HepG2 (cell line): ENCODE measurements around the gene ACKR3. TPM values are rescaled to one million over a fixed set of nuclear protein-coding genes. Genes with fewer than 3 reads are reported as not detected.

Experiments
- ATAC-seq: fragments of 200-7000 bp; cut with Tn5 transposase; 3 replicates; pipeline ENCODE4 v1.9.1; 2020; ENCODE audit warnings: mild to moderate bottlenecking, moderate library complexity
- BruUV-seq: library from RNA; stranded (reverse); fragments of 400-500 nt; replicated peaks from 2 replicates; lab custom pipeline; 2021; lab: Mats Ljungman, UMichigan
- CTCF ChIA-PET: fragments of 300-600 bp; formaldehyde crosslinking; extraction: SDS; loops from one replicate; lab custom pipeline; 2021; ENCODE audit warnings: low total read pairs, inconsistent platforms, low intra/inter-chr PET ratio; lab: Yijun Ruan, JAX
- POLR2A ChIA-PET: fragments of 350-600 bp; sonication (Branson Sonifier 250); formaldehyde crosslinking; loops from one replicate; lab custom pipeline; 2020; ENCODE audit warnings: antibody characterized with exemption, inconsistent platforms; lab: Yijun Ruan, JAX
- DNase-seq: peaks from one replicate; pipeline ENCODE4 v3.0.0-alpha.2; 2015; ENCODE audit warnings: low spot score
- FAIRE-seq: peaks from 3 replicates; lab custom pipeline; 2011; peaks lifted over from hg19 to GRCh38; lab: Jason Lieb, UNC
- H2AFZ ChIP-seq: one replicate; pipeline ENCODE4 v1.6.1; 2011; ENCODE audit warnings: low read length, inconsistent platforms
- H3K27ac ChIP-seq: fragments of 300-600 bp; 3 replicates; pipeline ENCODE4 v1.8.0; 2011; ENCODE audit warnings: mixed run types, mild to moderate bottlenecking, mixed read lengths, low read length, inconsistent platforms; ENCODE audit not compliant: insufficient read depth; ENCODE audit errors: extremely low read length
- H3K27me3 ChIP-seq, 2 experiments: fragments of 200-600 bp in 1 of 2; 2 replicates in 1 of 2; 3 replicates in 1 of 2; pipeline versions ENCODE4 v1.6.0 to v1.8.0; 2011; ENCODE audit warnings: low read length in 2 of 2, mild to moderate bottlenecking in 2 of 2, moderate library complexity in 2 of 2, inconsistent platforms in 1 of 2; ENCODE audit not compliant: insufficient read depth in 2 of 2, control insufficient read depth in 1 of 2
- H3K36me3 ChIP-seq, 2 experiments: fragments of 200-600 bp in 1 of 2; replicated peaks in 1 of 2; 2 replicates in 1 of 2; 3 replicates in 1 of 2; pipeline versions ENCODE4 v1.5.1 to v1.8.0; 2011; ENCODE audit warnings: low read length in 2 of 2, inconsistent platforms in 1 of 2; ENCODE audit not compliant: insufficient read depth in 2 of 2, control insufficient read depth in 1 of 2
- H3K4me1 ChIP-seq: 2 replicates; pipeline ENCODE4 v1.5.1; 2012; ENCODE audit warnings: low read length, inconsistent platforms; ENCODE audit not compliant: insufficient read depth
- H3K4me2 ChIP-seq: 2 replicates; pipeline ENCODE4 v1.6.0; 2011; ENCODE audit warnings: low read depth, low read length, inconsistent platforms
- H3K4me3 ChIP-seq, 3 experiments: fragments of 200-600 bp in 1 of 3; sonication (generic), shearing (Covaris generic) in 1 of 3; replicated peaks in 1 of 3; 2 replicates each; pipeline ENCODE4 v1.5.1; 2011 to 2016; ENCODE audit warnings: low read length in 3 of 3, inconsistent platforms in 2 of 3, low read depth in 2 of 3, mild to moderate bottlenecking in 2 of 3, control low read depth in 1 of 3, mixed read lengths in 1 of 3; ENCODE audit not compliant: insufficient read depth in 1 of 3
- H3K79me2 ChIP-seq: one replicate; pipeline ENCODE4 v1.6.1; 2011; ENCODE audit warnings: low read length, inconsistent platforms; ENCODE audit not compliant: insufficient read depth
- H3K9ac ChIP-seq: 2 replicates; pipeline ENCODE4 v1.6.0; 2011; ENCODE audit warnings: mild to moderate bottlenecking, low read depth, low read length, inconsistent platforms; ENCODE audit not compliant: insufficient read depth
- H3K9me3 ChIP-seq: 2 replicates; pipeline ENCODE4 v1.5.1; 2012; ENCODE audit warnings: mild to moderate bottlenecking, low read length
- H4K20me1 ChIP-seq: 2 replicates; pipeline ENCODE4 v1.6.0; 2011; ENCODE audit warnings: inconsistent platforms, mild to moderate bottlenecking, low read length, moderate library complexity; ENCODE audit not compliant: insufficient read depth
- ATF6 ChIP-seq: sonication (generic); formaldehyde crosslinking; conservative IDR thresholded peaks from 2 replicates; pipeline ENCODE4 v1.4.0; 2020; ENCODE audit warnings: missing genetic modification reagents
- ATM ChIP-seq: fragments of 450-650 bp; IDR thresholded peaks from 2 replicates; pipeline ENCODE4 v1.7.1; 2017; ENCODE audit warnings: mild to moderate bottlenecking, borderline replicate concordance
- CTCF ChIP-seq: sonication (generic); formaldehyde crosslinking; IDR thresholded peaks from 2 replicates; pipeline ENCODE4 v1.5.0; 2020; ENCODE audit warnings: mild to moderate bottlenecking, missing genetic modification reagents, moderate library complexity
- GTF3A ChIP-seq: sonication (generic); formaldehyde crosslinking; conservative IDR thresholded peaks from 2 replicates; pipeline ENCODE4 v1.4.0; 2020; ENCODE audit warnings: mild to moderate bottlenecking, missing genetic modification reagents
- JUN ChIP-seq: sonication (generic); formaldehyde crosslinking; IDR thresholded peaks from 2 replicates; pipeline ENCODE4 v1.4.0; 2020; ENCODE audit warnings: mild to moderate bottlenecking, missing genetic modification reagents
- MAFF ChIP-seq: IDR thresholded peaks from 2 replicates; pipeline ENCODE4 v1.6.1; 2011; ENCODE audit warnings: low read depth, low read length, improper control_type of control experiment
- MAFK ChIP-seq, 2 experiments: IDR thresholded peaks in 1 of 2; conservative IDR thresholded peaks in 1 of 2; 2 replicates each; pipeline ENCODE4 v1.6.1; 2011; ENCODE audit warnings: improper control_type of control experiment in 2 of 2, low read length in 2 of 2
- NFKBIZ ChIP-seq: IDR thresholded peaks from 2 replicates; pipeline ENCODE4 v1.6.1; 2018; ENCODE audit warnings: missing genetic modification reagents, missing compliant biosample characterization
- SSRP1 ChIP-seq: IDR thresholded peaks from 2 replicates; pipeline ENCODE4 v1.6.1; 2016; ENCODE audit warnings: control low read depth
- ZBTB26 ChIP-seq: IDR thresholded peaks from 2 replicates; pipeline ENCODE4 v1.6.1; 2016; ENCODE audit warnings: missing compliant biosample characterization, missing genetic modification reagents, borderline replicate concordance
- ZNF230 ChIP-seq: sonication (generic); formaldehyde crosslinking; IDR thresholded peaks from 2 replicates; pipeline ENCODE4 v1.4.0; 2020; ENCODE audit warnings: mild to moderate bottlenecking, missing genetic modification reagents
- ZNF235 ChIP-seq: sonication (generic); formaldehyde crosslinking; IDR thresholded peaks from 2 replicates; pipeline ENCODE4 v1.8.1; 2023; ENCODE audit warnings: mild to moderate bottlenecking, missing genetic modification reagents, borderline replicate concordance
- ZNF572 ChIP-seq: sonication (generic); formaldehyde crosslinking; IDR thresholded peaks from 2 replicates; pipeline ENCODE4 v1.5.1; 2020; ENCODE audit warnings: mild to moderate bottlenecking, missing genetic modification reagents
- WGBS: methylation state at CpG from one replicate; pipeline ENCODE4 v1.1.6; 2017; ENCODE audit warnings: low lambda C conversion rate; 5-methylcytosine and 5-hydroxymethylcytosine counted together
- in situ Hi-C: cut with HindIII; loops from 2 replicates; pipeline ENCODE4 v1.10.0; 2017; ENCODE audit warnings: low pct_unique_long_range_greater_than_20kb; ENCODE audit not compliant: extremely low pct_ligation_motif_present
- intact Hi-C: fragments of 100-400 bp; cut with micrococcal nuclease; formaldehyde crosslinking; loops from one replicate; pipeline ENCODE4 v1.10.0; 2022; ENCODE audit not compliant: unreplicated experiment
- polyA plus RNA-seq, 8 experiments: library from polyadenylated mRNA; depleted of rRNA in 3 of 8; stranded (reverse) in 7 of 8; unstranded in 1 of 8; fragments of >200 nt; fragmentation: Illumina TruSeq in 4 of 8; extraction: Trizol in 4 of 8; gene quantifications; 2 replicates each; pipeline versions ENCODE4 v1.2.1 to v1.2.3, GENCODE V29; 2011 to 2016; ENCODE audit warnings: low read depth in 4 of 8, missing spikeins in 1 of 8, mixed read lengths in 1 of 8; ENCODE audit not compliant: insufficient read depth in 1 of 8
- total RNA-seq, 5 experiments: library from RNA; depleted of rRNA; stranded (reverse); fragments of >200 nt; fragmentation: Illumina TruSeq; extraction: Trizol; gene quantifications; 2 replicates each; pipeline ENCODE4 v1.2.3, GENCODE V29; 2016; ENCODE audit warnings: low read depth in 1 of 5

The ACKR3 gene
- total and polyA plus RNA-seq, 2 of the 13 experiments (the other 11 are each of a cell fraction or from before 2014, with no cell fraction given) = not detected

GRCh38 chr2:236602678-236603077 lies 33.1 kb downstream of the ACKR3 start:
- H3K4me1 ChIP-seq = no peaks in the 10 kb centered on the region
- intact Hi-C loops (no loop called here), in situ Hi-C loops (no loop called here)
- no peaks in the 10 kb centered on the region for H3K9me3 ChIP-seq
- WGBS = 6% methylated on average over 4 of the region's 4 CpGs
- no peak overlapping the region for H3K9ac ChIP-seq
- H3K4me2 ChIP-seq = no peak overlapping the region
- no peaks in the 10 kb centered on the region for H3K36me3 ChIP-seq
- CTCF ChIA-PET = no interaction called here
- H3K27me3 ChIP-seq = peaks cover 5 to 21% of the 10 kb centered on the region in 2 experiments; a peak in 4 of 5 replicates
- no peaks in the 10 kb centered on the region for H4K20me1 ChIP-seq
- ATAC-seq = no peak
- H3K79me2 ChIP-seq = no peaks in the 10 kb centered on the region
- BruUV-seq = no TSS peak
- no peak for DNase-seq
- POLR2A ChIA-PET = no interaction called here
- no peak overlapping the region for H3K4me3 ChIP-seq
- H3K27ac ChIP-seq = no peak overlapping the region
- FAIRE-seq = no peak
- H2AFZ ChIP-seq = no peak overlapping the region
- TF ChIP-seq SSRP1 (CRISPR knock-in tag) (no peak), MAFK (conservative IDR thresholded peaks at IDR 0.05 in 1 of 2, IDR thresholded peaks at IDR 0.05 in 1 of 2; ENCODE audit: low read length in 2 of 2) (peak; percentile 58 to 66), MAFF (peak; percentile 61; the same call in 1 of the 2 replicates)

- Histone ChIP-seq H3K27ac (no peak overlapping the region), H3K79me2 (no peaks in the 10 kb centered on the region), H3K27me3 (peaks cover 5 to 21% of the 10 kb centered on the region in 2 experiments; a peak in 4 of 5 replicates), H2AFZ (no peak overlapping the region), H3K4me3 (no peak overlapping the region), H3K4me1 (no peaks in the 10 kb centered on the region), H3K9ac (no peak overlapping the region), H3K9me3 (no peaks in the 10 kb centered on the region), H4K20me1 (no peaks in the 10 kb centered on the region), H3K4me2 (no peak overlapping the region), H3K36me3 (no peaks in the 10 kb centered on the region)
- POLR2A ChIA-PET = no interaction called here
- DNase-seq = no peak
- no peak for ATAC-seq
- no TSS peak for BruUV-seq
- WGBS = 21% methylated on average over 15 of the region's 15 CpGs
- in situ Hi-C loops = no loop called here
- intact Hi-C loops = no loop called here
- CTCF ChIA-PET = no interaction called here
- FAIRE-seq = no peak
- TF ChIP-seq ZNF572 (CRISPR knock-in tag) = no peak
- TF ChIP-seq ZNF230 (CRISPR knock-in tag) = no peak
- TF ChIP-seq ZNF235 (CRISPR knock-in tag) = no peak
- no peak for TF ChIP-seq ATM
- no peak for TF ChIP-seq CTCF (CRISPR knock-in tag)
- TF ChIP-seq GTF3A (CRISPR knock-in tag) = no peak
- no peak for TF ChIP-seq NFKBIZ (CRISPR knock-in tag)
- TF ChIP-seq ATF6 (CRISPR knock-in tag) = no peak
- no peak for TF ChIP-seq ZBTB26 (CRISPR knock-in tag)
- TF ChIP-seq JUN (CRISPR knock-in tag) = no peak
- TF ChIP-seq, all 625 proteins: peak for 0
These were observed 33.9 kb downstream of the ACKR3 start for GRCh38 chr2:236603361-236604015.
